DLD1 (cell line): Measurements from ENCODE around the gene SAP25.
"Not testable (repeated sequence)": the region's sequence is repeated elsewhere in the genome, so short reads cannot be mapped to it uniquely, and the experiment has no call there.

Experiments
- in situ Hi-C: cut with HindIII; loops from 2 replicates; pipeline ENCODE4 v1.10.0; 2017; ENCODE audit warnings: low sequenced_read_pairs

The SAP25 gene

DNA sequence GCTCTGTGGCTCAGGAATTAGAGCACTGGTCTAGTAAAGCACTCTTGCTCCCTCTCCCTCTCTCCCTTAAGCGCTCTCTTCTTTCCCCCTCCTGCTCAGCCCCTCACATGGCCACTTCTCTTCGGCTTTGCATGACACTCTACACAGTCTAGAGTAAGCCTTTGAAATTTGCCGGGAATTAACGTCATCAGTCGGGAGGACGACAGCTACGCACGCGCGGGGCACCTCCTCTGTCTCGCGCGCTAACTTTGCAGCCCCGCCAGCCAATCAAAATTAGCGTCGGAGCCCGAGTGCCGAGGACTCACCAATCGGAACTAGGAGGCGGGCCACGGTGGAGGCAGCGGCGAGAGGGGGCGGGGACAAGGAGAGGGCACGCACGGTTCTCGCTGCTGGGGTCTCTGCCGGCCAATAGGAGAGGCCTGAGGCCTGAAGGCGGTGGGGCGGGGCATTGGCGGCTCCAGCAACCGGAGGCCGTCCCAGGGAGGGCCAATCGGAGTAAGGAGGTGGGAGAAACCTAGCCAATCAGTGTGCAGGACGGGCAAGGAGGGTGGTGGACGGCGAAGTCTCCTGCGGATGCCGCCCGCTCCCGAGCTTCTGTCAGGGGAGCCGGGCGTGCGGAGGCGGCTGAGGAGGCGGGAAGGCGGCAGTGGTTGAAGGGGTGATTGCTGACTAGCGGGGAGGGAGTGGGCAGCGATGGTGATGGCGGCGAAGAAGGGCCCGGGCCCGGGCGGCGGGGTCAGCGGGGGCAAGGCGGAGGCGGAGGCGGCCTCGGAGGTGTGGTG lies 34.9 kb downstream of the SAP25 start, which contains the start of gene AGFG2:
Gene AGFG2, plus strand, starts transcription at position 550 of the 782 bp plus-strand sequence. Its CDS starts 144 bp downstream, at position 694.
- in situ Hi-C loops: no loop called here

- in situ Hi-C loops: no loop called here
Measured at GRCh38 chr7:100538348-100538653, 35.4 kb downstream of the SAP25 start.

- in situ Hi-C loops: not testable (repeated sequence)
Measured at GRCh38 chr7:100536695-100537094, 37.0 kb downstream of the SAP25 start.

DNA sequence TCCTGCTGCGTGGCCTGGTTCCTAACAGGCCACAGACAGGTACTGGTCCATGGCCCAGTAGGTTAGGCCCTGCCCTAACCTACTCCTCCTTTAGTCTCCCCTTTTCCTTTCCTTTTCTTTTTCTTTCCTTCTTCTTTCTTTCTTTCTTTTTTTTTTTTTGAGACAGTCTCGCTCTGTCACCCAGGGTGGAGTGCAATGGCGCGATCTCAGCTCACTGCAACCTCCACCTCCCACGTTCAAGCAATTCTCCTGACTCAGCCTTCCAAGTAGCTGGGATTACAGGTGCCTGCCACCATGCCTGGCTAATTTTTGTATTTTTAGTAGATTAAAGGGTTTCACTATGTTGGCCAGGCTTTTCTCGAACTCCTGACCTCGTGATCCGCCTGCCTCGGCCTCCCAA lies 37.7 kb downstream of the SAP25 start:
- in situ Hi-C loops: not testable (repeated sequence)

GRCh38 chr7:100532165-100533022 lies 41.3 kb downstream of the SAP25 start:
- in situ Hi-C loops: no loop called here

GRCh38 chr7:100528108-100528866 lies 45.4 kb downstream of the SAP25 start:
- in situ Hi-C loops: not testable (repeated sequence)

- in situ Hi-C loops: not testable (repeated sequence)
Measured at GRCh38 chr7:100523192-100523591, 50.5 kb downstream of the SAP25 start.
